ENCODE measurements around the gene LRP11.
"Not testable (repeated sequence)": the region's sequence is repeated elsewhere in the genome, so short reads cannot be mapped to it uniquely, and the experiment has no call there.

The LRP11 gene

GRCh38 chr6:149852180-149852579, 12.0 kb downstream of the LRP11 start:
- in situ Hi-C loops (cut with MboI; ENCODE audit: low sequenced_read_pairs) = no loop called here

GRCh38 chr6:149851461-149852110, 12.6 kb downstream of the LRP11 start:
- in situ Hi-C loops (cut with MboI; ENCODE audit: low sequenced_read_pairs) = no loop called here

- in situ Hi-C loops (cut with MboI; ENCODE audit: low sequenced_read_pairs) = loop anchor here (5.0 kb wide), 1 partner anchor 74 kb away; the partner anchor contains the start of gene RAET1G
Measured at GRCh38 chr6:149848343-149848742, 15.8 kb downstream of the LRP11 start.

- in situ Hi-C loops (cut with MboI; ENCODE audit: low sequenced_read_pairs) = loop anchor here (5.0 kb wide), 1 partner anchor 74 kb away; the partner anchor contains the start of gene RAET1G
Measured at GRCh38 chr6:149847939-149848267, 16.3 kb downstream of the LRP11 start.

- in situ Hi-C loops (cut with MboI; ENCODE audit: low sequenced_read_pairs) = loop anchor here (5.0 kb wide), 1 partner anchor 76 kb away; the partner anchor contains the start of gene RAET1G
Measured at GRCh38 chr6:149846321-149846720, 17.8 kb downstream of the LRP11 start.

GRCh38 chr6:149845549-149845948, 18.6 kb downstream of the LRP11 start:
- in situ Hi-C loops (cut with MboI; ENCODE audit: low sequenced_read_pairs) = loop anchor here (5.0 kb wide), 1 partner anchor 77 kb away; the partner anchor contains the start of gene RAET1G

- in situ Hi-C loops (cut with MboI; ENCODE audit: low sequenced_read_pairs) = no loop called here
Measured at GRCh38 chr6:149844480-149844879, 19.7 kb downstream of the LRP11 start.

GRCh38 chr6:149844036-149844435, 20.1 kb downstream of the LRP11 start:
- in situ Hi-C loops (cut with MboI; ENCODE audit: low sequenced_read_pairs) = not testable (repeated sequence)

GRCh38 chr6:149843051-149843633, 21.0 kb downstream of the LRP11 start:
- in situ Hi-C loops (cut with MboI; ENCODE audit: low sequenced_read_pairs) = no loop called here

- in situ Hi-C loops (cut with MboI; ENCODE audit: low sequenced_read_pairs) = no loop called here
Measured at GRCh38 chr6:149842331-149842730, 21.8 kb downstream of the LRP11 start.

- in situ Hi-C loops (cut with MboI; ENCODE audit: low sequenced_read_pairs) = no loop called here
Measured at GRCh38 chr6:149840345-149841075, 23.6 kb downstream of the LRP11 start.

GRCh38 chr6:149834513-149835481, 29.4 kb downstream of the LRP11 start:
- in situ Hi-C loops (cut with MboI; ENCODE audit: low sequenced_read_pairs) = no loop called here

GRCh38 chr6:149833651-149834050, 30.5 kb downstream of the LRP11 start:
- in situ Hi-C loops (cut with MboI; ENCODE audit: low sequenced_read_pairs) = no loop called here

GRCh38 chr6:149831308-149831820, 32.8 kb downstream of the LRP11 start:
- in situ Hi-C loops (cut with MboI; ENCODE audit: low sequenced_read_pairs) = no loop called here

GRCh38 chr6:149830731-149831307, 33.3 kb downstream of the LRP11 start:
- in situ Hi-C loops (cut with MboI; ENCODE audit: low sequenced_read_pairs) = no loop called here

GRCh38 chr6:149825292-149825691, 38.9 kb downstream of the LRP11 start:
- in situ Hi-C loops (cut with MboI; ENCODE audit: low sequenced_read_pairs) = no loop called here

- in situ Hi-C loops (cut with MboI; ENCODE audit: low sequenced_read_pairs) = no loop called here
Measured at GRCh38 chr6:149823013-149823412, 41.1 kb downstream of the LRP11 start.

GRCh38 chr6:149821492-149821891, 42.7 kb downstream of the LRP11 start:
- in situ Hi-C loops (cut with MboI; ENCODE audit: low sequenced_read_pairs) = no loop called here

- in situ Hi-C loops (cut with MboI; ENCODE audit: low sequenced_read_pairs) = no loop called here
Measured at GRCh38 chr6:149820506-149820905, 43.7 kb downstream of the LRP11 start.

GRCh38 chr6:149815788-149816187, 48.4 kb downstream of the LRP11 start:
- in situ Hi-C loops (cut with MboI; ENCODE audit: low sequenced_read_pairs) = no loop called here
